Ovary (tissue), 9 donors: ENCODE measurements around the gene RNF152. TPM values are rescaled to one million over a fixed set of nuclear protein-coding genes. Genes with fewer than 3 reads are reported as not detected.

Source experiments
- DNase-seq, 5 donors: peaks; one replicate each; pipeline ENCODE4 v3.0.0-alpha.2; 2019 to 2020
- H3K27ac ChIP-seq, 2 donors: fragments of 200-600 bp; one replicate each; pipeline versions ENCODE4 v1.5.1 to v1.8.0; 2019 to 2022
- H3K27me3 ChIP-seq: fragments of 200-600 bp; one replicate; pipeline ENCODE4 v1.8.0; 2022
- H3K36me3 ChIP-seq: fragments of 200-600 bp; sonication (generic); one replicate; pipeline ENCODE4 v1.5.1; 2019
- H3K4me1 ChIP-seq: one replicate; pipeline ENCODE4 v1.8.1; 2013; ENCODE audit warnings: mild to moderate bottlenecking, moderate library complexity; ENCODE audit not compliant: insufficient read depth
- H3K4me3 ChIP-seq: fragments of 200-600 bp; sonication (generic); one replicate; pipeline ENCODE4 v1.5.1; 2017
- H3K9me3 ChIP-seq, 2 donors: fragments of 200-600 bp in 1 of 2; sonication (generic) in 1 of 2; one replicate each; pipeline versions ENCODE4 v1.5.1 to v1.8.1; 2013 to 2019; ENCODE audit warnings: mild to moderate bottlenecking in 1 of 2, moderate library complexity in 1 of 2
- CTCF ChIP-seq, 3 donors: fragments of 450-650 bp in 2 of 3; fragments of 200-600 bp in 1 of 3; IDR thresholded peaks; one replicate each; pipeline versions ENCODE4 v1.5.1 to v1.8.0; 2016 to 2022; ENCODE audit warnings: antibody characterized with exemption in 3 of 3, mild to moderate bottlenecking in 1 of 3
- EP300 ChIP-seq: sonication (generic); formaldehyde crosslinking; IDR thresholded peaks from one replicate; pipeline ENCODE4 v1.6.1; 2017; ENCODE audit warnings: antibody characterized with exemption
- POLR2A ChIP-seq: fragments of 450-650 bp; IDR thresholded peaks from one replicate; pipeline ENCODE4 v1.6.1; 2017; ENCODE audit warnings: antibody characterized with exemption, mild to moderate bottlenecking, moderate library complexity
- WGBS, 3 donors: extraction: QIAGEN DNeasy Blood & Tissue Kit in 1 of 3; methylation state at CpG; one replicate each; pipeline versions ENCODE4 v1.1.5 to v1.1.7; 2013 to 2017; 5-methylcytosine and 5-hydroxymethylcytosine counted together
- intact Hi-C, 4 donors: fragments of 100-400 bp; cut with DNase I; formaldehyde crosslinking; loops; one replicate each; pipeline versions ENCODE4 v1.11.0 to v1.15.1; 2022 to 2023
- polyA plus RNA-seq, 2 donors: library from polyadenylated mRNA; stranded (reverse); fragments of 200-250 nt in 1 of 2; fragments of 350-450 nt in 1 of 2; fragmentation: Illumina TruSeq in 1 of 2; extraction: RNeasy Lipid Tissue Mini Kit (QIAGEN cat#74804) in 1 of 2; gene quantifications; one replicate each; pipeline ENCODE4 v1.2.3, GENCODE V29; 2013 to 2014
- total RNA-seq, 7 donors: library from RNA; depleted of rRNA in 2 of 7; stranded (reverse); fragments of >200 nt in 2 of 7; fragmentation: NEBNext Ultra II Directional in 3 of 7; extraction: Animal tissue kit (Norgen Biotek cat#: 25700) in 3 of 7; gene quantifications; one replicate each; pipeline versions ENCODE4 v1.1.0 to v1.2.4, GENCODE V29; 2016 to 2023
- donor health status: DM: no; HTN: no; CAD: no; lungs with moderate emphysema.
- donor health status: DM: no; HTN: no; CAD: no.
- donor health status: Bipolar disorder and iron deficiency.
- donor health status: DM: yes; HTN: yes; CAD: no.
- donor health status: DM: no; HTN: no; CAD: no.
- donor health status: DM: yes; HTN: yes; CAD: no.

Gene RNF152
- total and polyA plus RNA-seq, 9 donors = 2.6 to 31.6 (median 7.2) TPM

DNA sequence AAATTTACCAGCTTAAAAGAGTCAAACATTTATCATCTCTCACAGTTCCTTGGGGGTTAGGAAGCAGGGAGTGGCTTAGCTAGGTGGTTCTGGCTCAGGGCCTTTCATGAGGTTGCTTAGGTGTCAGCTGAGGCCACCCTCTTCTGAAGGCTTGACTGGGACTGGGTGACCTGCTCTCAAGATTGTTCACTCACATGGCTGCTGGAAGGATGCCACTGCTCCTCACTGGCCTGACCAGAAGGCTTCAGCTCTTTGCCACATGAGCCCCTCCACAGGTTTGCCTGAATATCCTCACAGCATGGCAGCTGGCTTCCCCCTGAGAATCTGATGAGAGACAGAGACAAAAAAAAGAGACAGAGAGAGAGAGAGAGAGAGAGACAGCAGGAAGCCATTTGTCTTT lies 17.3 kb upstream of the RNF152 start:
- intact Hi-C loops = no loop called here
- Histone ChIP-seq H3K4me1 (peaks cover 2% of the 10 kb centered on the region), H3K9me3 (no peaks in the 10 kb centered on the region), H3K27me3 (no peaks in the 10 kb centered on the region), H3K27ac (no peak overlapping the region), H3K4me3 (no peak overlapping the region), H3K36me3 (no peaks in the 10 kb centered on the region)
- TF ChIP-seq CTCF (IDR thresholded peaks at IDR 0.05) = no peak
- TF ChIP-seq POLR2A = no peak
- no peak for TF ChIP-seq EP300
- DNase-seq = no peak

DNA sequence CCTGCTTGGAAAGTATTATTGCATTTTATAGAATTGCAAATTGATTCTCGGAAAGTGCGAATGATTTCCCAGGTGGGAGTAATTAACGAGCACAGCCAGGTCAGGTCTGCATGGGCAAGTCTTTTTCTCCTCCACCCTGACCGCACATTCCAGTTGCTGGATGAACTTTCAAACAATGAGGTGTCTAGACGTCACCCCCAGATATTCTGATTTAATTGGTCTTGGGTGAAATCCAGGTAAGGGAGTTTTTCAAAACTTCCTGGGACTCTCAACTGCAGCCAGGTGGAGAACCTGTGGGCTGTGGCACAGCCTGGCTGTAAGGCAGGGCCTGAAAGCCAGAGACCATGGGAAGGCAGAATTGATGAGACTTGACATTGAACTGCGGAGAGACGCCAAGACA lies 15.9 kb upstream of the RNF152 start:
- H3K9me3 ChIP-seq = no peaks in the 10 kb centered on the region
- no peak for TF ChIP-seq EP300
- TF ChIP-seq POLR2A = no peak
- TF ChIP-seq CTCF (IDR thresholded peaks at IDR 0.05) = no peak
- no peak overlapping the region for H3K4me3 ChIP-seq
- WGBS, 3 donors = 75 to 82% (median 82%) methylated on average over 7 of the region's 7 CpGs
- no peak overlapping the region for H3K27ac ChIP-seq
- H3K27me3 ChIP-seq = no peaks in the 10 kb centered on the region
- intact Hi-C loops = no loop called here
- no peaks in the 10 kb centered on the region for H3K4me1 ChIP-seq
- no peaks in the 10 kb centered on the region for H3K36me3 ChIP-seq
- no peak for DNase-seq

DNA sequence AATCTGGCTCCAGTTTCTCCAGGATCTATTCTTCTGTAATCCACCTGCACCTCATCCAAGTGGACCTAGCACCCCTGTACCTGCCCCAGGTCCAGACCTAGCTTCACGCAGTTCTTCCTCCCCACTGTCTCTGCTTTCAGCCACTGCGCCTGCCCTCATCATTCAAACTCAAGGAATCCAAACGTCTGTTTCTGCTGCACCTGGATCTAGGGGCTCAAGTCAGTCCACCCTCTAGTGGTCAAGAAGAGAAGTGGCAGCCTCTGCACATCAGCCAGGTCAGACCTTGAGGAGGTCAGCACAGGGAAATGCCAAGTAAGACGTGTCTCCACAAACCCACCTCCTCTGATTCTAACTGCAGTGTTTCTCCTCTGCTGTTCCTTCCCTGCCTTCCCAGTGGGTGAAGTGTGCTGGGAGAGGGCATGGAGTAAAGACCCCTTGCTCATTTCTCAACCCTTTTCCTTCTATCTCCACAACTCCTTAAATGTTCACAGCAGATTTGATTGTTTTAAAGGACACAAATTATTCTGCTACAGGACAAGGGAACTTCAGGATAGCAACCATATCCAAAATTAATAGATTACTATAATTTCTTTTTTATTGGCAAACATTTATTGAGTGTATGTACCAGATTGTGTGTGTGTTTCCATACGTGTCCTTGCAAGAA lies 8.6 kb upstream of the RNF152 start:
- intact Hi-C loops = no loop called here
- 35 to 43% (median 38%) methylated on average over 5 of the region's 5 CpGs for WGBS, 3 donors

GRCh38 chr18:61900504-61901281 lies 7.9 kb upstream of the RNF152 start:
- TF ChIP-seq CTCF (IDR thresholded peaks at IDR 0.05) (no peak), EP300 (no peak)
- no peaks in the 10 kb centered on the region for H3K4me1 ChIP-seq
- DNase-seq = no peak
- H3K4me3 ChIP-seq = no peak overlapping the region
- no peak overlapping the region for H3K27ac ChIP-seq
- H3K27me3 ChIP-seq = no peaks in the 10 kb centered on the region
- intact Hi-C loops = no loop called here
- 79 to 94% (median 82%) methylated on average over 10 of the region's 10 CpGs for WGBS, 3 donors
- no peaks in the 10 kb centered on the region for H3K36me3 ChIP-seq
- no peaks in the 10 kb centered on the region for H3K9me3 ChIP-seq

More for the DNA sequence above, 8.6 kb upstream of the RNF152 start:
- DNase-seq = peak in 4 of 5 donors; percentile 26 to 42 (median 32)
- Histone ChIP-seq H3K4me1 (no peaks in the 10 kb centered on the region), H3K27me3 (no peaks in the 10 kb centered on the region), H3K36me3 (no peaks in the 10 kb centered on the region), H3K4me3 (no peak overlapping the region), H3K27ac (no peak overlapping the region), H3K9me3 (no peaks in the 10 kb centered on the region)
- TF ChIP-seq EP300 (no peak), POLR2A (no peak), CTCF (IDR thresholded peaks at IDR 0.05) (peak; percentile 45 to 67 (median 54))
